ENCODE measurements around the gene HSF5.

The HSF5 gene

DNA sequence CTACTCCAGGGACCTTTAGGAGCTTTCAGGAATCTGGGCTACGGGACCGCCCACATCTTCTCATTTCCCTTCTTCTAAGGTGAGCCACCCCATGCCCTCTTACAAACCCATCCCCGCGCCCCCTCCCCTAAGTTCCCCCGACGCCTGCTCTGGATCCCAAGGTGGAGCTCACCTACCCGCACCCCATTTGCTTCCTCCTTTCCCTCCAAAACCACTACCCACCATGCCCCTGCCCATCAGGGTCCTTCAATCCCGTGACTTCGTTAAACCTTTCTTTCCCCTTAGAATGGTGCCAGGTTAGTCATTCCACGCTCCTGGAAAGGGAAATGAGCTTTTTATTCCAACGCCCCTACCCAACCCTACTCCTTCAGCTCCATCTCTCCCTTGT, 26.6 kb upstream of the HSF5 start:
- H3K4me3 ChIP-seq (ENCODE audit: low read depth, low read length), result no peak overlapping the region
- no peak for DNase-seq (ENCODE audit: low read depth)
- no peak for TF ChIP-seq MAX (IDR thresholded peaks at IDR 0.05; ENCODE audit: low read depth, low read length)
- TF ChIP-seq POLR2A (IDR thresholded peaks at IDR 0.05; ENCODE audit: extremely low read depth, insufficient read length), result no peak
- no peak for TF ChIP-seq MYC (IDR thresholded peaks at IDR 0.05; ENCODE audit: low read depth, low read length)
- no peak for TF ChIP-seq CTCF (IDR thresholded peaks at IDR 0.05; ENCODE audit: low read depth, low read length)

DNA sequence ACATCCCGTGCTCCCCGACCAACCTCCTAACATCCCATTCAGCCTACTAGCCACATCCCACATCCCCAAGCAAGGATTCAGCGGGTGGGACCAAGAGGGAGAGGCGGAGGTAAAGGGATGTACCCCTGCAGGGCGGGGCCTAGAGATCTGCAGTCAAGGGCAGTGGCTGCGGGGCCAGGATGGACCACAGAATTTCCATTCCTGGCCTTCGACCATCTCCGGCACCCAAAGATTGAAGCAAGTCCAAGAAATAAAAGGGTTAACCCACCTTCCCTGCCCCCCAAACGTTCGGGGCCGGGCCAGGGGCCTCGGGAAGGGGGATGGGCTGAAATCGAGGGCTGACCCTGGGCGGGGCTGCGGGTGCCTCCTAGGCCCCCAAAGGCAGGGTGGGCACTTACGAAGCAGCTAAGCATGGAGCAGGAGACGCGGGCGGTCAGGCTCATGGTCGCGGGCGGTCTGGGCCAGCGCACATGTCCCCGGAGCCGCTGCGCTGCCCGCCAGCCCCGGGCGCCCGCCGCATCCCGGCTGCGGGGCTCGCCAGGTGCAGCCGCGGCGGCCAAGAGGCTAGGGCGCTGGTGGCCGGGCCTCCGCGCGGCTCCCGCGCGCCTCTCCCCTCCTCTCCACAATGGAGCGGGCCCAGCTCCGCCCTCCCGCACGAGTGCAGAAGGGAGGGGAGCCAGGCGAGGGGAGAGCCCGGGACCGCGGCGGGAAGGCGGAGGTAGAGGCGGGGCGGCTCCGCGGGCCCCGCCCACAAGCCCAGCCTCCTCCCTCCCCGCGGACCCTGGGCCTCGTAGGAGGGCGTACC, 26.0 kb upstream of the HSF5 start, which contains the start of gene MTMR4:
Gene MTMR4 (minus strand): TSS at position 674 of the 805 bp plus-strand sequence. CDS start 231 bp downstream, at position 443.
- TF ChIP-seq POLR2A (IDR thresholded peaks at IDR 0.05; ENCODE audit: extremely low read depth, insufficient read length) (peak; percentile 77), CTCF (IDR thresholded peaks at IDR 0.05; ENCODE audit: low read depth, low read length) (no peak), MAX (IDR thresholded peaks at IDR 0.05; ENCODE audit: low read depth, low read length) (peak; percentile 28; the same call in 1 of the 2 replicates), MYC (IDR thresholded peaks at IDR 0.05; ENCODE audit: low read depth, low read length) (peak; percentile 51)
- peak; percentile 84 for DNase-seq (ENCODE audit: low read depth)
- peak within 1 kb of the TSS; percentile 75 for H3K4me3 ChIP-seq (ENCODE audit: low read depth, low read length)

DNA sequence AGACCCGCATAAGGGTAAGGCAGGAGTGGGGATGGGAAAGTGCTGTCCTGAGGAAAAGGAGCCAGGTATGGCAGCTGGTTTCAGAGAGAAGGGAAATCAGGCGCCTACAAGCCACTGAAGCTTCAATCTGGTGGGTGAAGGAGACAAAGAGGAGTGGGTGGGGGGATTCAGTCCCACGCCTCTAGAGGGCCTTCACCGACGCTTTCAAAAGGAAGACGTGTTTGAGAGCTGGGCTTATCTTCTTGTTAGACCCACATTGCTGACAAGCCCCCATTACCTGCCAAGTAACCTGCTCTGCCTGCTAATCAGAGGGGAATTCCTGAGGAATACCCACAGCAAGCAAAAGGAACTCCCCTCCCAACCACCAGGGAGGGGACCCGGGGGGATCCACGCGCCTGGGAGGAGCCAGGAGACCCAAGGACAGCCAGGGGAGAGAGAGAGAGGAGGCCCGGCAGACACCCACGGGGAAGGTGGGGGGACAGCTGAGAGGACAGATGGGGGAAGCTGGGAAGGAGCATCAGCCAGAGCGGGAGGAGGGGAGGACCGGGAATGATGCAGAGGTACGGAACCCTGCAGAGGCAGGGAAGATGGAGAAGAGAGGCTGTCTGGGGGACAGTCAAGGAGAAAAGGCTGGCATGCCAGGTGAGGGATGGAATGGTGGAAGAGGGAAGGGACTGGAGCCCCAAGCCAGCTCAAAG, 25.2 kb upstream of the HSF5 start:
- TF ChIP-seq CTCF (IDR thresholded peaks at IDR 0.05; ENCODE audit: low read depth, low read length), result peak; percentile 14
- no peak for TF ChIP-seq MYC (IDR thresholded peaks at IDR 0.05; ENCODE audit: low read depth, low read length)
- H3K4me3 ChIP-seq (ENCODE audit: low read depth, low read length), result peak overlapping the region; percentile 75
- no peak for DNase-seq (ENCODE audit: low read depth)

DNA sequence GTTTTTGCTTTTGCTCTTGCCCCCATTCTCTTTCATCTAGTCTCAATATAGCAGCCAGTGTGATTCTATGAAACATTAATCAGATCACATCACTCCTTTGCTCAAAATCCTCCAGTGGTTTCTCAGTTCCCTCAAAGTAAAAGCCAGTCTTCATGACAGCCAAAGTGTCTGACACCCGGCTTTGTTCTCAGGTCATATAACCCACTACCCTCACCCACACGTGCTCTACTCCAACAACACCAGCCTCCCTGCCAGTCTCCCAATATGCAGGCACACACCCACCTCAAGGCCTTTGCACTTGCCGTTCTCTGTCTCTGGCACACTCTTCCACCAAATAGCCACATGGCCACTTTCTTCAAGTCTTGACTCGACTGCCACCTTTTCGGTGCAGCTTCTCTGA, 21.9 kb upstream of the HSF5 start:
- no peak for TF ChIP-seq CTCF (IDR thresholded peaks at IDR 0.05; ENCODE audit: low read depth, low read length)
- TF ChIP-seq MAX (IDR thresholded peaks at IDR 0.05; ENCODE audit: low read depth, low read length), result no peak
- no peak for TF ChIP-seq MYC (IDR thresholded peaks at IDR 0.05; ENCODE audit: low read depth, low read length)
- no peak overlapping the region for H3K4me3 ChIP-seq (ENCODE audit: low read depth, low read length)
- no peak for DNase-seq (ENCODE audit: low read depth)

GRCh38 chr17:58508341-58509067, 20.3 kb upstream of the HSF5 start:
- H3K4me3 ChIP-seq (ENCODE audit: low read depth, low read length), result no peak overlapping the region
- DNase-seq (ENCODE audit: low read depth), result no peak
- no peak for TF ChIP-seq MYC (IDR thresholded peaks at IDR 0.05; ENCODE audit: low read depth, low read length)
- TF ChIP-seq POLR2A (IDR thresholded peaks at IDR 0.05; ENCODE audit: extremely low read depth, insufficient read length), result no peak
- no peak for TF ChIP-seq MAX (IDR thresholded peaks at IDR 0.05; ENCODE audit: low read depth, low read length)
- no peak for TF ChIP-seq CTCF (IDR thresholded peaks at IDR 0.05; ENCODE audit: low read depth, low read length)

All from NB4 (cell line).